Prostate gland (tissue), 2 donors: ENCODE results near the gene CAMK2N2.
A peak's percentile ranks its signal among the peaks of the same experiment; 100 is the strongest.

Source experiments
- POLR2A ChIP-seq: fragments of 450-650 bp; IDR thresholded peaks from one replicate; pipeline ENCODE4 v1.6.1; 2016; ENCODE audit warnings: antibody characterized with exemption, mild to moderate bottlenecking
- POLR2AphosphoS5 ChIP-seq: sonication (generic); formaldehyde crosslinking; IDR thresholded peaks from one replicate; pipeline ENCODE4 v1.6.1; 2017; ENCODE audit warnings: antibody characterized with exemption
- TF ChIP-seq, protein P1 (sequence below), 4 experiments: fragments of 200-600 bp in 2 of 4; fragments of 450-650 bp in 2 of 4; sonication (generic) in 2 of 4; IDR thresholded peaks; 1 replicate in 3 of 4; 2 replicates in 1 of 4; pipeline ENCODE4 v1.5.1; 2016 to 2019; ENCODE audit warnings: antibody characterized with exemption in 4 of 4, mild to moderate bottlenecking in 2 of 4, moderate library complexity in 2 of 4

DNA sequence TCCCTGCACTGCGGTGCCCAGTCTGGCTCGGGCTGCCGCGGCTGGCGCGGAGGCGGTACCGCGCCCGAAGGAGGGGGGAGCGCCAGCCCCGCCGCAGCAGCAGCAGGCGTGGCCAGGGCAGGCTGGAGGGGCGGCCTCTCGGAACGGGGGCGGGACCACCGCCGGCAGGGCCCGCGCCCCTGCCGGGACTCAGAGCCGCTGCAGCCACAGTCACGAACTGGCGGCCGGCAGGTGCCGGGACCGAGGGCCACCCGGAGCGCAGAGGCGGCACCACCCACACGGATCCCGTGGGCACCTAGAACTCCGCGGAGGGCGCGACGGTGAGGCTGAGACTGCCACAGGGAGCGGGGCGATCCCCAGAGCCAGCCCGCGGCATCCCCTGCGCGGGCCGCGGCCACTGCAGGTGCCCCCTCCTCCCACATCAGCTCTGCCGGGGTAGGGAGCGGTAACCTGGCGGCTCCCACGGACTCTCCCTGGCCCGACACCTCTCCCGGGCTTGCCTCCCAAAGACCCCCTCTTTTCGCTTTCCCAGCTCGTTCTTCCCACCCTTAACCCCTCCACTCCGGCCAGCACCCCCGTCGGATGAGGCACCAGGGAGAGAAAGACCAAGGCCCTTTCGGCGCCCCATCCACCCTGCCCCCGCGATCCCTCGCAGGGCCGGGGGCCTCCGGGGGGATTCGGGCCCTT, 31.8 kb downstream of the CAMK2N2 start, which contains the start of gene VWA5B2:
- TF ChIP-seq, protein P1, sequence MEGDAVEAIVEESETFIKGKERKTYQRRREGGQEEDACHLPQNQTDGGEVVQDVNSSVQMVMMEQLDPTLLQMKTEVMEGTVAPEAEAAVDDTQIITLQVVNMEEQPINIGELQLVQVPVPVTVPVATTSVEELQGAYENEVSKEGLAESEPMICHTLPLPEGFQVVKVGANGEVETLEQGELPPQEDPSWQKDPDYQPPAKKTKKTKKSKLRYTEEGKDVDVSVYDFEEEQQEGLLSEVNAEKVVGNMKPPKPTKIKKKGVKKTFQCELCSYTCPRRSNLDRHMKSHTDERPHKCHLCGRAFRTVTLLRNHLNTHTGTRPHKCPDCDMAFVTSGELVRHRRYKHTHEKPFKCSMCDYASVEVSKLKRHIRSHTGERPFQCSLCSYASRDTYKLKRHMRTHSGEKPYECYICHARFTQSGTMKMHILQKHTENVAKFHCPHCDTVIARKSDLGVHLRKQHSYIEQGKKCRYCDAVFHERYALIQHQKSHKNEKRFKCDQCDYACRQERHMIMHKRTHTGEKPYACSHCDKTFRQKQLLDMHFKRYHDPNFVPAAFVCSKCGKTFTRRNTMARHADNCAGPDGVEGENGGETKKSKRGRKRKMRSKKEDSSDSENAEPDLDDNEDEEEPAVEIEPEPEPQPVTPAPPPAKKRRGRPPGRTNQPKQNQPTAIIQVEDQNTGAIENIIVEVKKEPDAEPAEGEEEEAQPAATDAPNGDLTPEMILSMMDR (IDR thresholded peaks at IDR 0.05), result peak in 2 of 4 experiments; percentile 42 to 54
- TF ChIP-seq POLR2AphosphoS5 (no peak), POLR2A (peak; percentile 23)
